Measurements from ENCODE around the gene IFNGR2. TPM values are rescaled to one million over a fixed set of nuclear protein-coding genes. Genes with fewer than 3 reads are reported as not detected.

The IFNGR2 gene
- total and polyA plus RNA-seq, 4 experiments from 2014 or later, result 8.7 to 24.3 (median 21.8) TPM

DNA sequence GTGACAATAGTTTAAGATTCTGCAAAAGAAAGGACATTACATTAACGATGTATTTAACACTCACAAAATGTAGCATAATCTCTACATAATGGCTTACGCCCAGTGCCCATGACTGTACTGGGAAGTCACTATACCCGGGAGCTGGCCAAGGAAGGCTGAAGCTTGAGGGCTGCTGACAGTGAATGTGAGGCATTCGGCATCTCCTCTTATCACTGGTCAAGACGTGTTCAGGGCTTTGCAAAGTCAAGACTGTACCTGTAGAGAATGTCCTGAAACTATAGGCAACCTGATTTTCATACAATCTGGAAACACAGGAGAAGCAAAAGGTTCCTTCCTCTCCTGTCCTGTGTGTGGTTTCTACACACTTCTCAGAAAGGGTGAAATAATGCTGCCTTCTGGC lies 12.7 kb upstream of the IFNGR2 start:
- ChIA-PET CTCF (ENCODE audit: partially characterized antibody) (interaction anchor here (0.6 kb wide), 1 partner anchor 29 kb away, joined by 3 read pairs; no protein-coding TSS in a partner anchor), POLR2A (ENCODE audit: partially characterized antibody) (no interaction called here)
- peaks cover 2 to 8% (median 5%) of the 10 kb centered on the region in 4 donors for H3K4me1 Mint-ChIP-seq
- peaks cover 3% of the 10 kb centered on the region in 2 donors for H3K27me3 Mint-ChIP-seq
- Histone ChIP-seq H3K9me3 (ENCODE audit: control insufficient read depth in 1 of 2, low read length in 2 of 2) (no peaks in the 10 kb centered on the region), H3K27ac (ENCODE audit: low read depth, low read length) (no peak overlapping the region), H3K36me3 (ENCODE audit: insufficient read depth, low read length) (no peaks in the 10 kb centered on the region), H3K4me3 (ENCODE audit: low read length in 2 of 2) (no peak overlapping the region), H3K4me1 (ENCODE audit: insufficient read depth, low read length) (peaks cover 2% of the 10 kb centered on the region), H3K27me3 (ENCODE audit: insufficient read depth, low read length) (no peaks in the 10 kb centered on the region)
- intact Hi-C loops (cut with micrococcal nuclease), result no loop called here
- no peak overlapping the region for H3K4me3 Mint-ChIP-seq
- no peaks in the 10 kb centered on the region for H3K9me3 Mint-ChIP-seq
- no peaks in the 10 kb centered on the region for H3K36me3 Mint-ChIP-seq
- no peak for DNase-seq
- H3K27ac Mint-ChIP-seq, result no peak overlapping the region

- Mint-ChIP-seq H3K4me3 (no peak overlapping the region), H3K4me1 (peaks cover 0 to 2% (median under 1%) of the 10 kb centered on the region in 4 donors), H3K36me3 (no peaks in the 10 kb centered on the region), H3K27ac (no peak overlapping the region), H3K9me3 (no peaks in the 10 kb centered on the region), H3K27me3 (peaks cover 3 to 4% of the 10 kb centered on the region in 2 donors)
- no peaks in the 10 kb centered on the region for H3K4me1 ChIP-seq (ENCODE audit: insufficient read depth, low read length)
- no peak overlapping the region for H3K4me3 ChIP-seq (ENCODE audit: low read length in 2 of 2)
- no peaks in the 10 kb centered on the region for H3K27me3 ChIP-seq (ENCODE audit: insufficient read depth, low read length)
- no peaks in the 10 kb centered on the region for H3K36me3 ChIP-seq (ENCODE audit: insufficient read depth, low read length)
- H3K9me3 ChIP-seq (ENCODE audit: control insufficient read depth in 1 of 2, low read length in 2 of 2), result no peaks in the 10 kb centered on the region
- no peak for DNase-seq
- no peak overlapping the region for H3K27ac ChIP-seq (ENCODE audit: low read depth, low read length)
- ChIA-PET CTCF (ENCODE audit: partially characterized antibody) (no interaction called here), POLR2A (ENCODE audit: partially characterized antibody) (no interaction called here)
- intact Hi-C loops (cut with micrococcal nuclease), result no loop called here
Observed at GRCh38 chr21:33391656-33392055, 11.6 kb upstream of the IFNGR2 start.

GRCh38 chr21:33392284-33392985 lies 10.8 kb upstream of the IFNGR2 start:
- Mint-ChIP-seq H3K9me3 (no peaks in the 10 kb centered on the region), H3K4me1 (peaks cover 0 to 2% (median under 1%) of the 10 kb centered on the region in 4 donors), H3K4me3 (no peak overlapping the region), H3K27ac (peak overlapping the region in 1 of 7 donors; percentile 71), H3K36me3 (no peaks in the 10 kb centered on the region), H3K27me3 (peaks cover 3 to 4% of the 10 kb centered on the region in 2 donors)
- CTCF ChIA-PET (ENCODE audit: partially characterized antibody), result interaction anchor here (0.7 kb wide), 1 partner anchor 217 kb away, joined by 3 read pairs; no protein-coding TSS in a partner anchor
- no peak for DNase-seq
- intact Hi-C loops (cut with micrococcal nuclease), result no loop called here
- POLR2A ChIA-PET (ENCODE audit: partially characterized antibody), result no interaction called here
- Histone ChIP-seq H3K27ac (ENCODE audit: low read depth, low read length) (no peak overlapping the region), H3K9me3 (ENCODE audit: control insufficient read depth in 1 of 2, low read length in 2 of 2) (no peaks in the 10 kb centered on the region), H3K27me3 (ENCODE audit: insufficient read depth, low read length) (no peaks in the 10 kb centered on the region), H3K4me3 (ENCODE audit: low read length in 2 of 2) (no peak overlapping the region), H3K36me3 (ENCODE audit: insufficient read depth, low read length) (no peaks in the 10 kb centered on the region), H3K4me1 (ENCODE audit: insufficient read depth, low read length) (no peaks in the 10 kb centered on the region)

DNA sequence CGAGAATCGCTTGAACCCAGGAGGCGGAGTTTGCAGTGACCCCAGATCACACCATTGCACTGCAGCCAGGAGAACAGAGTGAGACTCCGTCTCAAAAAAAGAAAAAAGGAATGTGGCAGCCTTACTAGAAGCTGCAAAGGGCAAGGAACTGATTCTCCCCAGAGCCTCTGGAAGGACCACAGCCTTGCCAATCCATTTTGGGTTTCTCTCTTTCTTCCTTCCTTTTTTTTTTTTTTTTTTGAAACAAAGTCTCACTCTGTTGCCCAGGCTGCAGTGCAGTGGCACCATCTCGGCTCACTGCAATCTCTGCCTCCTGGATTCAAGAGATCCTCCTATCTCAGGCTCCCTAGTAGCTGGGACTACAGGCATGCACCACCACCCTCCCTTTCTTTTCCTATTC lies 9.9 kb upstream of the IFNGR2 start:
- no peaks in the 10 kb centered on the region for H3K36me3 ChIP-seq (ENCODE audit: insufficient read depth, low read length)
- Mint-ChIP-seq H3K4me3 (no peak overlapping the region), H3K27me3 (peaks cover 3 to 4% of the 10 kb centered on the region in 2 donors), H3K4me1 (peaks cover 0 to 2% (median under 1%) of the 10 kb centered on the region in 4 donors), H3K27ac (no peak overlapping the region), H3K36me3 (no peaks in the 10 kb centered on the region), H3K9me3 (no peaks in the 10 kb centered on the region)
- intact Hi-C loops (cut with micrococcal nuclease), result no loop called here
- no peaks in the 10 kb centered on the region for H3K9me3 ChIP-seq (ENCODE audit: control insufficient read depth in 1 of 2, low read length in 2 of 2)
- CTCF ChIA-PET (ENCODE audit: partially characterized antibody), result no interaction called here
- no peak overlapping the region for H3K27ac ChIP-seq (ENCODE audit: low read depth, low read length)
- DNase-seq, result no peak
- no peaks in the 10 kb centered on the region for H3K27me3 ChIP-seq (ENCODE audit: insufficient read depth, low read length)
- POLR2A ChIA-PET (ENCODE audit: partially characterized antibody), result interaction anchor here (1.4 kb wide), 1 partner anchor 11 kb away, joined by 3 read pairs; no protein-coding TSS in a partner anchor
- H3K4me1 ChIP-seq (ENCODE audit: insufficient read depth, low read length), result no peaks in the 10 kb centered on the region
- H3K4me3 ChIP-seq (ENCODE audit: low read length in 2 of 2), result no peak overlapping the region

DNA sequence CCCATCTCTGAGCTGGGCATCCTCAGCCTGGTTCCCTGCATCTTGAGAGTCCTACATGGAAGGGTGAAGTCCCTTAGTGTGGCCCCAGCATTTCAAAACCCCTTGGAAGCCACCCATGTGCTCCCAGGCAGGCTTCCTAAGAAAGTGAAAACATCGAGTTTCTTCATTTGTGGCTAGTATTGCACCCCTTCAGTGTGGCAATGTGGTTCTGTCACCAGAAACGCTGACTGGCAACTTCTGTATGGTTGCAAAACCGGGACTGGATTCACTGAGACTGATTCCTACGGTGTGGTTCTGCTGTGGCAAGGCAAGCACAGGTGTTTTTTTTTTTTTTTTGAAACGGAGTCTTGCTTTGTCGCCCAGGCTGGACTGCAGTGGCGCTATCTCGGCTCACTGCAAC lies 9.0 kb upstream of the IFNGR2 start:
- Mint-ChIP-seq H3K4me1 (peaks cover 0 to 2% (median 0%) of the 10 kb centered on the region in 4 donors), H3K27me3 (peaks cover 3 to 4% of the 10 kb centered on the region in 2 donors), H3K27ac (no peak overlapping the region), H3K4me3 (no peak overlapping the region), H3K36me3 (no peaks in the 10 kb centered on the region), H3K9me3 (no peaks in the 10 kb centered on the region)
- POLR2A ChIA-PET (ENCODE audit: partially characterized antibody), result interaction anchor here (1.4 kb wide), 1 partner anchor 10 kb away, joined by 3 read pairs; no protein-coding TSS in a partner anchor
- no peak for DNase-seq
- Histone ChIP-seq H3K4me1 (ENCODE audit: insufficient read depth, low read length) (no peaks in the 10 kb centered on the region), H3K36me3 (ENCODE audit: insufficient read depth, low read length) (no peaks in the 10 kb centered on the region), H3K27ac (ENCODE audit: low read depth, low read length) (no peak overlapping the region), H3K4me3 (ENCODE audit: low read length in 2 of 2) (no peak overlapping the region), H3K9me3 (ENCODE audit: control insufficient read depth in 1 of 2, low read length in 2 of 2) (no peaks in the 10 kb centered on the region), H3K27me3 (ENCODE audit: insufficient read depth, low read length) (no peaks in the 10 kb centered on the region)
- CTCF ChIA-PET (ENCODE audit: partially characterized antibody), result interaction anchor here (3.3 kb wide), 1 partner anchor 34 kb away, joined by 13 read pairs; no protein-coding TSS in a partner anchor
- intact Hi-C loops (cut with micrococcal nuclease), result no loop called here

DNA sequence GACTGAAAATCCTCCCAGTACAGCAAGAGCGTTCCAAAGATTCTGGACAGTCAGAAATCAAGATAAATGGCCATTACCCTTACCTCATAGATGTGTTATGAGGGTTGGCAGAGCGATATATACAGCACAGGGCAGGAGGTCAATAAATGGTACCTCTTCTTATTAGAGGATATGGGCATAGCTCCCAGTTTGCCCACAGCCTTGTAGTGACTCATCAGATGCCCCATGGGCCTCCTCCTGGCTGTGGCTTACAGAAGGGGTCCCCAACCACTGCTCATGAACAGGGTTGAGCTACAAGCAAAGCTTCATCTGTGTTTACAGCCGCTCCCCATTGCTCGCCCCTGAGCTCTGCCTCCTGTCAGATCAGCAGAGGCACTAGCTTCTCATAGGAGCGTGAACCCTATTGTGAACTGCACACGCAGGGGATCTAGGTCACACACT lies 7.3 kb upstream of the IFNGR2 start:
- Mint-ChIP-seq H3K27ac (no peak overlapping the region), H3K4me3 (no peak overlapping the region), H3K36me3 (no peaks in the 10 kb centered on the region), H3K9me3 (no peaks in the 10 kb centered on the region), H3K27me3 (peaks cover 0 to 4% of the 10 kb centered on the region in 2 donors), H3K4me1 (peaks cover 0 to 3% (median 1%) of the 10 kb centered on the region in 4 donors)
- CTCF ChIA-PET (ENCODE audit: partially characterized antibody), result interaction anchor here (0.6 to 3.3 kb wide), 3 partner anchors 10 to 181 kb away, joined by 3 to 13 read pairs (median 4); no protein-coding TSS in a partner anchor
- no peak for DNase-seq
- Histone ChIP-seq H3K4me1 (ENCODE audit: insufficient read depth, low read length) (no peaks in the 10 kb centered on the region), H3K36me3 (ENCODE audit: insufficient read depth, low read length) (no peaks in the 10 kb centered on the region), H3K27me3 (ENCODE audit: insufficient read depth, low read length) (no peaks in the 10 kb centered on the region), H3K27ac (ENCODE audit: low read depth, low read length) (no peak overlapping the region), H3K4me3 (ENCODE audit: low read length in 2 of 2) (no peak overlapping the region), H3K9me3 (ENCODE audit: control insufficient read depth in 1 of 2, low read length in 2 of 2) (no peaks in the 10 kb centered on the region)
- intact Hi-C loops (cut with micrococcal nuclease), result no loop called here
- POLR2A ChIA-PET (ENCODE audit: partially characterized antibody), result interaction anchor here (0.7 kb wide), 1 partner anchor 64 kb away, joined by 3 read pairs; no protein-coding TSS in a partner anchor

- no peak for DNase-seq
- intact Hi-C loops (cut with micrococcal nuclease), result no loop called here
- H3K4me3 ChIP-seq (ENCODE audit: low read length in 2 of 2), result no peak overlapping the region
- H3K9me3 ChIP-seq (ENCODE audit: control insufficient read depth in 1 of 2, low read length in 2 of 2), result no peaks in the 10 kb centered on the region
- no peaks in the 10 kb centered on the region for H3K27me3 ChIP-seq (ENCODE audit: insufficient read depth, low read length)
- peaks cover 0 to 3% (median 1%) of the 10 kb centered on the region in 4 donors for H3K4me1 Mint-ChIP-seq
- peaks cover 0 to 4% of the 10 kb centered on the region in 2 donors for H3K27me3 Mint-ChIP-seq
- H3K9me3 Mint-ChIP-seq, result no peaks in the 10 kb centered on the region
- ChIA-PET CTCF (ENCODE audit: partially characterized antibody) (interaction anchor here (0.9 to 3.3 kb wide), 3 partner anchors 10 to 49 kb away, joined by 4 to 13 read pairs (median 4); no protein-coding TSS in a partner anchor), POLR2A (ENCODE audit: partially characterized antibody) (no interaction called here)
- H3K36me3 Mint-ChIP-seq, result no peaks in the 10 kb centered on the region
- H3K27ac ChIP-seq (ENCODE audit: low read depth, low read length), result no peak overlapping the region
- H3K36me3 ChIP-seq (ENCODE audit: insufficient read depth, low read length), result no peaks in the 10 kb centered on the region
- H3K4me3 Mint-ChIP-seq, result no peak overlapping the region
- no peak overlapping the region for H3K27ac Mint-ChIP-seq
- no peaks in the 10 kb centered on the region for H3K4me1 ChIP-seq (ENCODE audit: insufficient read depth, low read length)
Observed at GRCh38 chr21:33396436-33396835, 6.8 kb upstream of the IFNGR2 start.

Data from CD4-positive, alpha-beta memory T cell (primary cell).